GM18873 (cell line): ENCODE data around the gene GSDME.

Experiments
- ATAC-seq: cut with Tn5 transposase; IDR thresholded peaks from one replicate; pipeline ENCODE4 v1.9.1; 2021; ENCODE audit warnings: mild to moderate bottlenecking, moderate library complexity, moderate number of reproducible peaks; ENCODE audit not compliant: unreplicated experiment, low FRiP score

Gene GSDME

GRCh38 chr7:24777806-24778205 is 20.5 kb upstream of the GSDME start:
- ATAC-seq = no peak

GRCh38 chr7:24773646-24774045 is 16.4 kb upstream of the GSDME start:
- ATAC-seq = no peak

GRCh38 chr7:24769851-24770250 is 12.6 kb upstream of the GSDME start:
- ATAC-seq = no peak

- no peak for ATAC-seq
These were observed 12.0 kb upstream of the GSDME start for GRCh38 chr7:24769014-24769830.

- ATAC-seq = no peak
These were observed 10.8 kb upstream of the GSDME start for GRCh38 chr7:24767878-24768569.

GRCh38 chr7:24764972-24765744 is 7.9 kb upstream of the GSDME start:
- ATAC-seq = no peak

GRCh38 chr7:24764011-24764410 is 6.7 kb upstream of the GSDME start:
- ATAC-seq = no peak

- no peak for ATAC-seq
These were observed 6.1 kb upstream of the GSDME start for GRCh38 chr7:24763303-24763901.

- ATAC-seq = no peak
These were observed 5.5 kb upstream of the GSDME start for GRCh38 chr7:24762771-24763170.

GRCh38 chr7:24760968-24761367 is 3.7 kb upstream of the GSDME start:
- no peak for ATAC-seq

GRCh38 chr7:24756545-24757352 is 515 bp downstream of the GSDME start:
- no peak for ATAC-seq

GRCh38 chr7:24755541-24756407 is 1.5 kb downstream of the GSDME start:
- ATAC-seq = peak; percentile 77

- no peak for ATAC-seq
These were observed 2.3 kb downstream of the GSDME start for GRCh38 chr7:24754906-24755506.

GRCh38 chr7:24752073-24752800 is 5.0 kb downstream of the GSDME start:
- ATAC-seq = no peak

- no peak for ATAC-seq
These were observed 5.8 kb downstream of the GSDME start for GRCh38 chr7:24751484-24751883.

GRCh38 chr7:24750441-24751055 is 6.7 kb downstream of the GSDME start:
- no peak for ATAC-seq

GRCh38 chr7:24748521-24748920 is 8.7 kb downstream of the GSDME start:
- no peak for ATAC-seq

- no peak for ATAC-seq
These were observed 11.9 kb downstream of the GSDME start for GRCh38 chr7:24745355-24745754.
